IPS-20b (cell line): ENCODE data around the gene CNOT3.
"Not testable (repeated sequence)": the region's sequence is repeated elsewhere in the genome, so short reads cannot be mapped to it uniquely, and the experiment has no call there.

Source experiments
- H3K27ac ChIP-seq: one replicate; pipeline ENCODE4 v1.5.1; 2013; ENCODE audit warnings: low read length
- H3K27me3 ChIP-seq: 2 replicates; pipeline ENCODE4 v1.6.1; 2013; ENCODE audit warnings: mild to moderate bottlenecking, low read length, inconsistent platforms; ENCODE audit not compliant: insufficient read depth
- H3K36me3 ChIP-seq: 2 replicates; pipeline ENCODE4 v1.6.1; 2013; ENCODE audit warnings: low read depth, mild to moderate bottlenecking, inconsistent platforms, low read length, moderate library complexity; ENCODE audit not compliant: insufficient read depth
- H3K4me1 ChIP-seq: 2 replicates; pipeline ENCODE4 v1.6.1; 2013; ENCODE audit warnings: mild to moderate bottlenecking, control low read depth, inconsistent platforms, low read length, moderate library complexity; ENCODE audit not compliant: insufficient read depth
- H3K4me3 ChIP-seq: 2 replicates; pipeline ENCODE4 v1.5.1; 2013; ENCODE audit warnings: mild to moderate bottlenecking, low read length, inconsistent platforms
- H3K9ac ChIP-seq: 2 replicates; pipeline ENCODE4 v1.6.1; 2013; ENCODE audit warnings: low read depth, mild to moderate bottlenecking, inconsistent platforms, low read length, moderate library complexity
- H3K9me3 ChIP-seq: 2 replicates; pipeline ENCODE4 v1.6.1; 2013; ENCODE audit warnings: mild to moderate bottlenecking, low read depth, low read length, inconsistent platforms; ENCODE audit not compliant: insufficient read depth

Gene CNOT3

GRCh38 chr19:54179262-54179852 is 41.8 kb downstream of the CNOT3 start:
- no peak overlapping the region for H3K9ac ChIP-seq
- H3K27ac ChIP-seq, result no peak overlapping the region
- H3K36me3 ChIP-seq, result peaks cover 35% of the 10 kb centered on the region
- no peaks in the 10 kb centered on the region for H3K9me3 ChIP-seq
- H3K4me1 ChIP-seq, result no peaks in the 10 kb centered on the region
- H3K27me3 ChIP-seq, result no peaks in the 10 kb centered on the region
- H3K4me3 ChIP-seq, result no peak overlapping the region

DNA sequence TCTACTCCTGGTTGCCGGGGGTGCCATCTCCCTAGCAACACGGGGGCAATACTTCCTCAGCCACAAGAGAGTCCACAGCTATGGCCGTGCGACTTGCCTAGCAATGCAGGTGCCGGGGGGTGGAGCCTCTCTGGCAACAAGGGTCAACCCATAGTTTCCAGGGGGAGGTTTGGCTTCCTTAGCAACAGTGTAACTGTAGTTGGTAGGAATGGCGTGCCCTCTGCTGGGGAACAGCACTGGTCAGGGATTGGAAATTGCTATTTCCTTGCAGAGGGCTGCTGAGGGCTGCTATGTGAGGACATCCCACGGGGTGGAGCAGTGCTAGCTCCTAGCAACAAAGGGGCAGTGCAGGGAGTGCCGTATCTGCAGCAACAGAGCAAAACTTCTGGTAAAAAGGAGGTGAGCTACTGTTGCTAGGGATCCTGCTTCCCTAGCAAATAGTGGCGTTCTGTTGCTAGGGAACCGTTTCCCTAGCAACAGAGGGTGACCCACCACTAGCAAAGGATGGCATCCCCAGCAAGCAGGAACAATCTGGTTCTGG is 42.4 kb downstream of the CNOT3 start:
- no peaks in the 10 kb centered on the region for H3K27me3 ChIP-seq
- no peak overlapping the region for H3K27ac ChIP-seq
- no peak overlapping the region for H3K4me3 ChIP-seq
- H3K4me1 ChIP-seq, result no peaks in the 10 kb centered on the region
- peaks cover 35% of the 10 kb centered on the region for H3K36me3 ChIP-seq
- no peak overlapping the region for H3K9ac ChIP-seq
- H3K9me3 ChIP-seq, result no peaks in the 10 kb centered on the region

DNA sequence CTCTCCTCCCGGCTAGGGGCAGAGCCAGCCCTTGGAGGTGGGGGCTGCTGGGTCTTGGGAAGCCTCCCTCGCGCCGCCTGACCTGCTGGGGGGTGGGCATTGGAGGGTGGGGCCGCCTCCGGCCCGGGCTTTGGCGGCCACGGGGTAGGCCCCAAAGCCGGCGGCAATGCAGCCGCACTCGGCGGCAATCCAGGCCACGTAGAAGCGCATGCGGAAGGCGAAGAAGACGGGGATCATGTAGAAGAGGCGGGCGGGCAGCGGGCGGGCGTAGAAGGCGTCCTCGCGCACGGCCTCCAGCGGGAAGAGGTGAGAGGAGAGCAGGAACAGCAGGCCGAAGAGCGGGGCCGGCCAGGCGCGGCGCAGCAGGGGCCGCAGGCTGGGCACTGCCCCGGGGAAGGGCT is 43.1 kb downstream of the CNOT3 start:
- H3K27me3 ChIP-seq, result no peaks in the 10 kb centered on the region
- H3K4me3 ChIP-seq, result no peak overlapping the region
- no peak overlapping the region for H3K27ac ChIP-seq
- no peak overlapping the region for H3K9ac ChIP-seq
- no peaks in the 10 kb centered on the region for H3K4me1 ChIP-seq
- no peaks in the 10 kb centered on the region for H3K9me3 ChIP-seq
- peaks cover 40% of the 10 kb centered on the region for H3K36me3 ChIP-seq

DNA sequence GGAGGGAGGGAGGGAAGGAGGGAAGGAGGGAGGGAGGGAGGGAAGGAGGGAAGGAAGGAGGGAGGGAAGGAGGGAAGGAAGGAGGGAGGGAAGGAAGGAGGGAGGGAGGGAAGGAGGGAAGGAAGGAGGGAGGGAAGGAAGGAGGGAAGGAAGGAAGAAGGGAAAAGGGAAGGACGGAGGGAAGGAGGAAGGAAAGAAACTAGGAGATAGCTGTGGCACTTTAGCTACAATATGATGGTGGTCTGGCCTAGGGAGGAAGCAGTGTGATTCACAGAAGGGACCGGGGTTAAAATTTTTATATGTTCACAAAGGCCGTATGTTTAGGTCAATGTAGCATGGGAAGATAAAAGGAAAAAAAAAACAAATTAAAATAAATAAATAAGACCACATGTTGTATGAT is 44.3 kb downstream of the CNOT3 start:
- not testable (repeated sequence) for H3K9me3 ChIP-seq, H3K4me3 ChIP-seq, H3K9ac ChIP-seq, H3K4me1 ChIP-seq, H3K27me3 ChIP-seq, H3K27ac ChIP-seq
- H3K36me3 ChIP-seq, result peaks cover 41% of the 10 kb centered on the region

DNA sequence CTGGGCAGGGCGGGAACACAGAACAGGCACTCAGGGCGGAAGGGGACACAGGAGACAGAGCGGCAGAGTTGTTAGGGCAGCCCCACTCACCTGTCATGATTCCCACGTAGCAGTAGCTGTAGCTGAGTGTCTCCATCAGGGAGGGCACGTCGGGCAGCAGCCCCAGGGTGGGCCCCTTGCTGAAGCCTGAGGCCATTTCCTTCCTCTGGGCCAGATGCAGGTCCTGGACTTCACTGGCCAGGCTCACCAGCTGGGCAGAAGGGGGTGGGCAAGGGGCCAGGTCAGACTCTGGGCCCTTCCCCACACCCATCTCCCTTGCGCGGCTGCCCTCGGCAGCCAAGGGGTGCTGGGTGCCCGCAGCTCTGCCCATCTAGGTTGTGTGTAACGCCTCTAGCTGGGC is 45.9 kb downstream of the CNOT3 start:
- no peaks in the 10 kb centered on the region for H3K27me3 ChIP-seq
- H3K36me3 ChIP-seq, result peaks cover 42% of the 10 kb centered on the region
- H3K4me1 ChIP-seq, result no peaks in the 10 kb centered on the region; the same call in 1 of the 2 replicates
- no peaks in the 10 kb centered on the region for H3K9me3 ChIP-seq
- H3K27ac ChIP-seq, result no peak overlapping the region
- no peak overlapping the region for H3K9ac ChIP-seq
- no peak overlapping the region for H3K4me3 ChIP-seq

GRCh38 chr19:54186351-54186750 is 48.8 kb downstream of the CNOT3 start:
- Histone ChIP-seq H3K27ac (no peak overlapping the region), H3K9ac (no peak overlapping the region), H3K36me3 (peaks cover 31% of the 10 kb centered on the region), H3K9me3 (no peaks in the 10 kb centered on the region), H3K4me3 (no peak overlapping the region), H3K4me1 (no peaks in the 10 kb centered on the region; the same call in 1 of the 2 replicates), H3K27me3 (no peaks in the 10 kb centered on the region)

GRCh38 chr19:54186934-54187381 is 49.4 kb downstream of the CNOT3 start:
- H3K27me3 ChIP-seq, result no peaks in the 10 kb centered on the region
- no peak overlapping the region for H3K9ac ChIP-seq
- no peak overlapping the region for H3K27ac ChIP-seq
- H3K36me3 ChIP-seq, result peaks cover 31% of the 10 kb centered on the region
- peaks cover 1% of the 10 kb centered on the region; the same call in 1 of the 2 replicates for H3K4me1 ChIP-seq
- H3K4me3 ChIP-seq, result no peak overlapping the region
- no peaks in the 10 kb centered on the region for H3K9me3 ChIP-seq

- Histone ChIP-seq H3K9me3 (no peaks in the 10 kb centered on the region), H3K36me3 (peaks cover 26% of the 10 kb centered on the region), H3K27me3 (no peaks in the 10 kb centered on the region), H3K4me3 (peak overlapping the region; percentile 87), H3K4me1 (peaks cover 4% of the 10 kb centered on the region; the same call in 1 of the 2 replicates), H3K27ac (no peak overlapping the region), H3K9ac (peak overlapping the region; percentile 93; the same call in 1 of the 2 replicates)
Measured at GRCh38 chr19:54188215-54188871, 50.8 kb downstream of the CNOT3 start.

DNA sequence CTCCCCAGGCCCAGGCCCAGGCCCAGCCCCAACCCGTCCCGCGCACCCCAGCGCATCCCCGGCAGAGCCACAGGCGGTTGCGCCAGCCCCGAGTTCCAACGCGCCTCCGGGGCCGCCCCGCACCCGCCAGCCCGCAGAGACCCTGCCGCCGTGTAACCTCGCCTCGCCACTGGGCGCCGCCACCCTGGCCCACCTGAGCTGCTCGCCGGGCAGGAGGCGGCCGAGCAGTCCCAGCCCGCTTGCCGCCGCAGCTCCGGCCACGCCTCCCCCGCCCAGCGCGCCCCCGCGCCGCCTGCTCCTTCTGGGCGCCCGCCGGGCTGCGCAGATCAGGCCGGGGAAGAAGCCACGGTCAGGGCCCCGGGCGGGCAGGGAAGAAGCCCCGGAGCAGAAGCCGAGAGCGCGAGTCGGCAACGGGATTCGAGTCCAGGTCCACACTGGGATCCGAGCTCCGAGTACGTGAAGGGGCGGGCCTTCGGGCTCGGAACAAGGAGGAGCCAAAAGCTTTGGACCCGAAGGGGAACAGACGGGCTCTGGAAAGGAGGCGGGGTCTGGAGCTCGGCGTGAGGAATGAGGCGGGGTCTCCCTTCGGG is 51.7 kb downstream of the CNOT3 start, which contains the start of gene MBOAT7:
Gene MBOAT7, minus strand, starts transcription at position 436 of the 590 bp plus-strand sequence. CDS start 1,072 bp downstream, outside the sequence.
- Histone ChIP-seq H3K27me3 (no peaks in the 10 kb centered on the region), H3K27ac (peak within 1 kb of the TSS; percentile 75), H3K9me3 (no peaks in the 10 kb centered on the region), H3K4me3 (peak within 1 kb of the TSS; percentile 87), H3K4me1 (peaks cover 4% of the 10 kb centered on the region; the same call in 1 of the 2 replicates), H3K36me3 (peaks cover 29% of the 10 kb centered on the region), H3K9ac (peak within 1 kb of the TSS; percentile 93)

GRCh38 chr19:54189735-54190502 is 52.4 kb downstream of the CNOT3 start:
- Histone ChIP-seq H3K27me3 (no peaks in the 10 kb centered on the region), H3K27ac (peak overlapping the region; percentile 75), H3K9me3 (no peaks in the 10 kb centered on the region), H3K4me1 (peaks cover 4% of the 10 kb centered on the region; the same call in 1 of the 2 replicates), H3K4me3 (peak overlapping the region; percentile 87), H3K36me3 (peaks cover 29% of the 10 kb centered on the region), H3K9ac (peak overlapping the region; percentile 93)

GRCh38 chr19:54190503-54191010 is 53.0 kb downstream of the CNOT3 start:
- Histone ChIP-seq H3K9ac (peak overlapping the region; percentile 91), H3K9me3 (no peaks in the 10 kb centered on the region), H3K36me3 (peaks cover 27% of the 10 kb centered on the region), H3K27me3 (no peaks in the 10 kb centered on the region), H3K4me1 (peaks cover 4% of the 10 kb centered on the region; the same call in 1 of the 2 replicates), H3K27ac (peak overlapping the region; percentile 75), H3K4me3 (peak overlapping the region; percentile 75)
